ENCODE data around the gene MTLN. TPM values are rescaled to one million over a fixed set of nuclear protein-coding genes. Genes with fewer than 3 reads are reported as not detected.
"Not testable (repeated sequence)": the region's sequence is repeated elsewhere in the genome, so short reads cannot be mapped to it uniquely, and the experiment has no call there.

Gene MTLN
- total RNA-seq (ENCODE audit: low replicate concordance): 9.9 and 25.2 TPM in 2 replicates

DNA sequence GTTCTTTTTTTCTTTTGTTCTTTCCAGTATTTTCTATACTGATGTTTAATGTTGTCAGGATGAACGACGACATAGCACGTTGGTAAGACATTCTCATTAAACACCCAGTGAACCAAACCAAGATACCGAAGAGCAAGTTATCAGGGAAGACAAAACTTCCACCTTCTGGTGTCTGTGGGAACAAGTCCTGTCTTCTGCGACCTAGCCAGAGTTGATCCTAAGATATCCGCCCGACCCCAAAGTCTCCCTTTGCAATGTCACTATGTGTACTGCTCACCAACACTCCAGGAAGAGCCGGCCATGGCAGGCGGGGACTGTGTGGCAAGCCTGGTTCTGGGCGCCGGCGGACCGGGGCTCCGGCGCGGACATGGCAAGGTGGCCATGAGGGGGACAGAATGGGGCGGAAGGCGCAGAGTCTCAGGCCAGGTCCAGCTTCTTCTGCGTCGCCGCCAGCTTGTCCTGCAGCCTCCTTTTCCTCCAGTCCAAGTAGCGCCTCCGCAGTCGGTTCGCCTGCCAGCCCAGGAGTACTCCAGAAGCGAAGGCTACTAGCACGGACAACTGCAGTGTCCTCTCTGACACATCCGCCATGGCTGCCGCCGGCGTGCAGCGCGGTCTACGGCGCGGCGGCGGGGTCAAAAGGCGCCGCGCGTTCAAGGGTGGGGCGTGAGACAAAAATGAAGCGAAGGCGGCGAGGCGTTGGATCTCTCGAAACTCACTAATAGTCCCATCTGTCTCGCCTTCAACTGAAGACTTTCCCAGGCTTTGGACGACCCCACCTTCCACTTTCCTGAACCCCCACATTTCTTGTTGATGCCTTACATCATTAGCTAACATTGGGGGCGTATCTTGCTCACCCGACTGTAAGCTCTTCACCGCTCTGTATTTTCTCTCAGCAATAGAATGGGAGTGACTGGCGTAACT is at the start of gene MTLN:
Gene MTLN (minus strand): TSS at position 610 of the 921 bp plus-strand sequence. CDS start 22 bp downstream, at position 588.
- H3K4me2 ChIP-seq: peak within 1 kb of the TSS; percentile 88
- TF ChIP-seq CTCF (IDR thresholded peaks at IDR 0.05) (no peak), EZH2 (IDR thresholded peaks at IDR 0.05) (peak; percentile 43)

DNA sequence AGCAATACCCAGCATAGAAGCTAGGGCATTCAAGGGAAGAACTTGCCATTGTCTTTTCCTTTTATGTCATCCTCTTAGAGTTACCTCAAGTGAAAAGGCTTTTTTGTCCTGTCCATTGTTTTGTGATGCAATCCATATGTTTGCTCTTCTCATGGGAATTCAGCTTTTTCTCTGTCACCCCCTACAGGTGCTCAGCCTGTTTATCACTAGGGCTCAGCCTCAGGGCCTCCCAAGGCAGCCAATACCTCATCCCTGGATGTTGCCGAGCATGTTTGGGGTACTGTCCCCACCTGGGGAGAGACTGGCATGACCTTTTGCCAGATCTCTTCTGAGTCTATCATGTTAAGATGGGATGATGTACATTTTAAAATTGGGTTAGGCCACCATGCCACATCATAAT is 49.6 kb upstream of the MTLN start:
- not testable (repeated sequence) for H4K20me1 ChIP-seq (ENCODE audit: low read depth); H3K27ac Mint-ChIP-seq; H3K9ac ChIP-seq; H3K27ac ChIP-seq; H3K9me3 ChIP-seq (ENCODE audit: low read depth); H3K4me1 ChIP-seq; H3K79me2 ChIP-seq (ENCODE audit: low read depth); H3K36me3 Mint-ChIP-seq; H3K4me3 Mint-ChIP-seq; H3K4me3 ChIP-seq; DNase-seq (ENCODE audit: low spot score); H3K27me3 Mint-ChIP-seq (ENCODE audit: insufficient read depth, low read depth); H3K9me3 Mint-ChIP-seq; H3F3A ChIP-seq (ENCODE audit: low read depth); H3K36me3 ChIP-seq; H2AFZ ChIP-seq (replicated peaks); H3K4me2 ChIP-seq; H3K27me3 ChIP-seq; H3K4me1 Mint-ChIP-seq

More for the DNA sequence above, at the start of gene MTLN:
- peaks cover 8% of the 10 kb centered on the region for H3K79me2 ChIP-seq (ENCODE audit: low read depth)
- no peak within 1 kb of the TSS for H3K27ac ChIP-seq
- no peaks in the 10 kb centered on the region for H3K36me3 ChIP-seq
- no peaks in the 10 kb centered on the region for H3K27me3 ChIP-seq
- H3K4me3 ChIP-seq: peak within 1 kb of the TSS; percentile 61
- Mint-ChIP-seq H3K4me1 (peaks cover 4% of the 10 kb centered on the region), H3K36me3 (no peaks in the 10 kb centered on the region), H3K27ac (no peak within 1 kb of the TSS), H3K9me3 (peaks cover 14% of the 10 kb centered on the region), H3K4me3 (peak within 1 kb of the TSS; percentile 89), H3K27me3 (ENCODE audit: insufficient read depth, low read depth) (peaks cover 3% of the 10 kb centered on the region)
- peaks cover 6% of the 10 kb centered on the region for H3F3A ChIP-seq (ENCODE audit: low read depth)
- peaks cover 10% of the 10 kb centered on the region for H3K4me1 ChIP-seq
- H2AFZ ChIP-seq (replicated peaks): peak within 1 kb of the TSS; percentile 78
- DNase-seq (ENCODE audit: low spot score): peak; percentile 77
- H3K9ac ChIP-seq: peak within 1 kb of the TSS; percentile 49
- H4K20me1 ChIP-seq (ENCODE audit: low read depth): no peaks in the 10 kb centered on the region
- no peaks in the 10 kb centered on the region for H3K9me3 ChIP-seq (ENCODE audit: low read depth)

DNA sequence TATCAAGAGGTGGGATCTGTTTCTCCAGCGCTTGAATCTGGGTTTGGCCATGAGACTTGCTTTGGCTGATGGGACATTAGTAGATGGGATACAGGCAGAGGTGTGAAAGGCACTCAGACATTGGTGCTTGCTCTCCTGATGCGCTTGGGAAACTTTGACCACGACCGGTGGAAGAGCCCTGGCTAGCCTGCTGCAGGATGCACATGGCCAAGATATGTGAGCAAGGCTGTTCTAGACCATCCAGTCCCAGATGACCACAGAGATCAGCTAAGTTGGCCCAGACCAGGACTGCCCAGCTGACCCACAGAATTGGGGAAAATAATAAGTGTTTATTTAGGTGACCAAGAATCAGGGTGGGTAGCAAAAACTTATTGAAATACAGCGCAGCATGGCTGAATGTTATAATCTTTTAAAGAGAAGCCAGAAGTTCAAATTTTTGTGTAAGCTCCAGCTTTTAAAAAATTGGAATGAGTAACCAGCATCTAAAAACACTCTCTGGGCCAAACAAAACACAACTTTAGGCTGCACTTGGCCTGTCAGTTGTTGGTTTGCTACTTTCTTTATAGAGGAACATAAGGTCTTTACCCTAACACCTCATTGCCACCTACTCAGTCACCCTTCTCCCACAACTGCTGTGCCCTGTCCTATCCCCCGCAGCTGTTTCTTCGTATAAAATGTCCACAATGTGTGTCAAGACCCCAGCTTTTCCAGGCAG is 35.9 kb upstream of the MTLN start:
- not testable (repeated sequence) for H3K36me3 ChIP-seq; H3K9me3 ChIP-seq (ENCODE audit: low read depth); H3K4me1 ChIP-seq; H3K79me2 ChIP-seq (ENCODE audit: low read depth); H3K27ac Mint-ChIP-seq; H4K20me1 ChIP-seq (ENCODE audit: low read depth); H3K36me3 Mint-ChIP-seq; H3K27ac ChIP-seq; H3K27me3 ChIP-seq; H3K9me3 Mint-ChIP-seq; H3F3A ChIP-seq (ENCODE audit: low read depth); H3K4me2 ChIP-seq; H3K4me3 ChIP-seq; H3K4me3 Mint-ChIP-seq; H3K27me3 Mint-ChIP-seq (ENCODE audit: insufficient read depth, low read depth); H3K9ac ChIP-seq; DNase-seq (ENCODE audit: low spot score); H2AFZ ChIP-seq (replicated peaks); H3K4me1 Mint-ChIP-seq

GRCh38 chr2:110245488-110246435 is 33.4 kb upstream of the MTLN start:
- not testable (repeated sequence) for H3K4me1 Mint-ChIP-seq; H3K27ac Mint-ChIP-seq; H3K9me3 ChIP-seq (ENCODE audit: low read depth); H3K27ac ChIP-seq; H3K36me3 Mint-ChIP-seq; H3K4me2 ChIP-seq; H3K9ac ChIP-seq; H3K36me3 ChIP-seq; H3K27me3 ChIP-seq; DNase-seq (ENCODE audit: low spot score); H4K20me1 ChIP-seq (ENCODE audit: low read depth); H3K27me3 Mint-ChIP-seq (ENCODE audit: insufficient read depth, low read depth); H2AFZ ChIP-seq (replicated peaks); H3K4me3 ChIP-seq; H3F3A ChIP-seq (ENCODE audit: low read depth); H3K4me1 ChIP-seq; H3K9me3 Mint-ChIP-seq; H3K79me2 ChIP-seq (ENCODE audit: low read depth); H3K4me3 Mint-ChIP-seq

- H3K27me3 ChIP-seq; H3K4me3 ChIP-seq; H3K27ac ChIP-seq; H3K36me3 Mint-ChIP-seq; H3F3A ChIP-seq (ENCODE audit: low read depth); H3K27me3 Mint-ChIP-seq (ENCODE audit: insufficient read depth, low read depth); H3K79me2 ChIP-seq (ENCODE audit: low read depth); H3K9me3 Mint-ChIP-seq; H3K4me1 Mint-ChIP-seq; H3K27ac Mint-ChIP-seq; H3K9me3 ChIP-seq (ENCODE audit: low read depth); H3K9ac ChIP-seq; H4K20me1 ChIP-seq (ENCODE audit: low read depth); H3K4me1 ChIP-seq; H3K36me3 ChIP-seq; H3K4me2 ChIP-seq; DNase-seq (ENCODE audit: low spot score); H3K4me3 Mint-ChIP-seq; H2AFZ ChIP-seq (replicated peaks): not testable (repeated sequence)
Measured at GRCh38 chr2:110243283-110243682, 30.9 kb upstream of the MTLN start.

GRCh38 chr2:110234514-110234913 is 22.2 kb upstream of the MTLN start:
- not testable (repeated sequence) for H3K27me3 Mint-ChIP-seq (ENCODE audit: insufficient read depth, low read depth); H3K4me1 ChIP-seq; H3K4me1 Mint-ChIP-seq; H4K20me1 ChIP-seq (ENCODE audit: low read depth); H3K9me3 Mint-ChIP-seq; H3K4me3 Mint-ChIP-seq; H3K27ac Mint-ChIP-seq; H3K9ac ChIP-seq; H3K79me2 ChIP-seq (ENCODE audit: low read depth); H3K27ac ChIP-seq; H2AFZ ChIP-seq (replicated peaks); H3K9me3 ChIP-seq (ENCODE audit: low read depth); H3K4me3 ChIP-seq; H3K27me3 ChIP-seq; H3K36me3 ChIP-seq; H3K36me3 Mint-ChIP-seq; H3F3A ChIP-seq (ENCODE audit: low read depth); H3K4me2 ChIP-seq; DNase-seq (ENCODE audit: low spot score)
